Measurements from ENCODE around the gene EFEMP1. TPM values are rescaled to one million over a fixed set of nuclear protein-coding genes. Genes with fewer than 3 reads are reported as not detected.

Gene EFEMP1
- total RNA-seq, 1 donor, result 1,564 TPM

DNA sequence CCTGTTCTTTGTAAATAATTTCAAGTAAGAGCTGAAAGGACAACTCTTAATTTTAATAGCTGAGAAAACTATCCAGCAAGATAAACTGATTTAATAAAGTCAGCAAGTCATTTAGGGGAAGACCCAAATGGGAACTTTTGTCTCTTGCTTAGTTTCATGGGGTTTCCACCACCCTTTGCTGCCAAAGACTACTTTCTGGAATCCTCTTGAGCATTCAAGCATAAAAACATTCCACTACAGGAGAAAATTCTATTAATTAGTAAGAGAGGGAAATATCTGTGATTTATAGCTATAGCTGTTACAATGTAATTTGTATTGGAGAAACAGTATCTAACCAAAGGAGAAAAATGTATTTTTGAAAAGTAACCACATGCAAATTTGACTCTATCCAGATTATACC, 20.6 kb downstream of the EFEMP1 start:
- Histone ChIP-seq H3K79me2 (ENCODE audit: insufficient read depth, low read length) (peaks cover 37% of the 10 kb centered on the region), H3K9me3 (ENCODE audit: low read depth, low read length) (no peaks in the 10 kb centered on the region), H3K4me2 (ENCODE audit: insufficient read depth, low read length) (no peak overlapping the region), H3K27me3 (ENCODE audit: insufficient read depth, low read length) (no peaks in the 10 kb centered on the region), H4K20me1 (ENCODE audit: insufficient read depth, low read length) (peaks cover 8% of the 10 kb centered on the region), H3K4me3 (ENCODE audit: insufficient read depth, low read length) (no peak overlapping the region), H2AFZ (ENCODE audit: low read length) (no peak overlapping the region), H3K27ac (ENCODE audit: low read depth, low read length) (no peak overlapping the region), H3K4me1 (ENCODE audit: insufficient read depth, low read length) (peaks cover 17% of the 10 kb centered on the region), H3K36me3 (ENCODE audit: insufficient read depth, low read length) (peaks cover 82% of the 10 kb centered on the region)
- TF ChIP-seq CTCF (IDR thresholded peaks at IDR 0.05; ENCODE audit: extremely low read depth, low read depth, low read length), result no peak
- DNase-seq (ENCODE audit: insufficient read length, low spot score, missing footprints), result no peak

GRCh38 chr2:55902429-55902828, 21.2 kb downstream of the EFEMP1 start:
- no peak overlapping the region for H2AFZ ChIP-seq (ENCODE audit: low read length)
- peaks cover 17% of the 10 kb centered on the region for H3K4me1 ChIP-seq (ENCODE audit: insufficient read depth, low read length)
- H3K9me3 ChIP-seq (ENCODE audit: low read depth, low read length), result no peaks in the 10 kb centered on the region
- no peak for DNase-seq (ENCODE audit: insufficient read length, low spot score, missing footprints)
- H3K4me3 ChIP-seq (ENCODE audit: insufficient read depth, low read length), result no peak overlapping the region
- H3K36me3 ChIP-seq (ENCODE audit: insufficient read depth, low read length), result peaks cover 82% of the 10 kb centered on the region
- no peak overlapping the region for H3K27ac ChIP-seq (ENCODE audit: low read depth, low read length)
- H3K27me3 ChIP-seq (ENCODE audit: insufficient read depth, low read length), result no peaks in the 10 kb centered on the region
- H3K79me2 ChIP-seq (ENCODE audit: insufficient read depth, low read length), result peaks cover 31% of the 10 kb centered on the region
- H4K20me1 ChIP-seq (ENCODE audit: insufficient read depth, low read length), result peaks cover 4% of the 10 kb centered on the region
- no peak overlapping the region for H3K4me2 ChIP-seq (ENCODE audit: insufficient read depth, low read length)
- no peak for TF ChIP-seq CTCF (IDR thresholded peaks at IDR 0.05; ENCODE audit: extremely low read depth, low read depth, low read length)

- peaks cover 82% of the 10 kb centered on the region for H3K36me3 ChIP-seq (ENCODE audit: insufficient read depth, low read length)
Measured at GRCh38 chr2:55901941-55902340, 21.6 kb downstream of the EFEMP1 start.

GRCh38 chr2:55901322-55901721, 22.3 kb downstream of the EFEMP1 start:
- no peak for DNase-seq (ENCODE audit: insufficient read length, low spot score, missing footprints)
- no peak overlapping the region for H3K4me3 ChIP-seq (ENCODE audit: insufficient read depth, low read length)
- no peak overlapping the region for H3K4me2 ChIP-seq (ENCODE audit: insufficient read depth, low read length)
- no peak overlapping the region for H3K27ac ChIP-seq (ENCODE audit: low read depth, low read length)
- H3K4me1 ChIP-seq (ENCODE audit: insufficient read depth, low read length), result peaks cover 13% of the 10 kb centered on the region
- no peaks in the 10 kb centered on the region for H3K27me3 ChIP-seq (ENCODE audit: insufficient read depth, low read length)
- no peak overlapping the region for H2AFZ ChIP-seq (ENCODE audit: low read length)
- H3K36me3 ChIP-seq (ENCODE audit: insufficient read depth, low read length), result peaks cover 85% of the 10 kb centered on the region
- no peaks in the 10 kb centered on the region for H3K9me3 ChIP-seq (ENCODE audit: low read depth, low read length)
- no peak for TF ChIP-seq CTCF (IDR thresholded peaks at IDR 0.05; ENCODE audit: extremely low read depth, low read depth, low read length)
- peaks cover 30% of the 10 kb centered on the region for H3K79me2 ChIP-seq (ENCODE audit: insufficient read depth, low read length)
- H4K20me1 ChIP-seq (ENCODE audit: insufficient read depth, low read length), result no peaks in the 10 kb centered on the region

More at GRCh38 chr2:55901941-55902340, 21.6 kb downstream of the EFEMP1 start:
- Histone ChIP-seq H3K4me1 (ENCODE audit: insufficient read depth, low read length) (peaks cover 13% of the 10 kb centered on the region), H3K4me3 (ENCODE audit: insufficient read depth, low read length) (no peak overlapping the region), H3K9me3 (ENCODE audit: low read depth, low read length) (no peaks in the 10 kb centered on the region), H4K20me1 (ENCODE audit: insufficient read depth, low read length) (peaks cover 1% of the 10 kb centered on the region), H3K79me2 (ENCODE audit: insufficient read depth, low read length) (peaks cover 30% of the 10 kb centered on the region), H3K27ac (ENCODE audit: low read depth, low read length) (no peak overlapping the region), H2AFZ (ENCODE audit: low read length) (no peak overlapping the region), H3K4me2 (ENCODE audit: insufficient read depth, low read length) (no peak overlapping the region), H3K27me3 (ENCODE audit: insufficient read depth, low read length) (no peaks in the 10 kb centered on the region)
- no peak for TF ChIP-seq CTCF (IDR thresholded peaks at IDR 0.05; ENCODE audit: extremely low read depth, low read depth, low read length)
- no peak for DNase-seq (ENCODE audit: insufficient read length, low spot score, missing footprints)
